K562 (cell line): ENCODE results near the gene LMBR1L. TPM values are rescaled to one million over a fixed set of nuclear protein-coding genes. Genes with fewer than 3 reads are reported as not detected.

ENCODE experiments used
- ARID4B ChIP-seq: sonication (generic); formaldehyde crosslinking; IDR thresholded peaks from 2 replicates; pipeline ENCODE4 v1.8.0; 2022; ENCODE audit warnings: mild to moderate bottlenecking, missing genetic modification reagents
- FOS ChIP-seq: IDR thresholded peaks from 3 replicates; pipeline ENCODE4 v1.6.1; 2011; ENCODE audit not compliant: insufficient read length; ENCODE audit errors: extremely low read depth
- SIX5 ChIP-seq, 2 experiments: IDR thresholded peaks; 2 replicates each; pipeline ENCODE4 v1.6.1; 2011; ENCODE audit warnings: low read length in 2 of 2, borderline replicate concordance in 1 of 2, low read depth in 1 of 2, mild to moderate bottlenecking in 1 of 2, moderate library complexity in 1 of 2; ENCODE audit not compliant: insufficient read depth in 1 of 2
- SREBF2 ChIP-seq: sonication (generic); formaldehyde crosslinking; IDR thresholded peaks from 2 replicates; pipeline ENCODE4 v1.4.0; 2020; ENCODE audit warnings: mild to moderate bottlenecking, missing genetic modification reagents
- THAP7 ChIP-seq: fragments of 250-450 bp; sonication (Bioruptor Pico); IDR thresholded peaks from 2 replicates; pipeline ENCODE4 v1.5.0; 2021
- U2AF1 ChIP-seq: fragments of 200-400 bp; formaldehyde crosslinking; optimal IDR thresholded peaks from 2 replicates; pipeline ENCODE3; 2017; ENCODE audit warnings: mild to moderate bottlenecking, low read depth, low read length, moderate library complexity
- XRCC4 ChIP-seq: IDR thresholded peaks from one replicate; pipeline ENCODE4 v1.6.1; 2011; ENCODE audit not compliant: insufficient read depth, insufficient read length; ENCODE audit errors: extremely low read depth
- XRCC5 ChIP-seq: fragments of 200-400 bp; formaldehyde crosslinking; IDR thresholded peaks from 2 replicates; pipeline ENCODE4 v1.6.1; 2017; ENCODE audit warnings: low read depth, mild to moderate bottlenecking, low read length
- ZMIZ1 ChIP-seq, 2 experiments: fragments of 150-350 bp in 1 of 2; IDR thresholded peaks; 2 replicates each; pipeline ENCODE4 v1.6.1; 2012 to 2016; ENCODE audit warnings: low read depth in 2 of 2, low read length in 2 of 2, mild to moderate bottlenecking in 1 of 2, moderate library complexity in 1 of 2
- ZNF347 ChIP-seq: fragments of 450-650 bp; formaldehyde crosslinking; IDR thresholded peaks from 2 replicates; pipeline ENCODE4 v1.4.0; 2020; ENCODE audit warnings: low read depth, mild to moderate bottlenecking, moderate library complexity
- ZNF740 ChIP-seq, 3 experiments: fragments of 200-800 bp in 1 of 3; sonication (Bioruptor generic) in 1 of 3; sonication (generic) in 1 of 3; formaldehyde crosslinking in 1 of 3; IDR thresholded peaks; 2 replicates each; pipeline versions ENCODE4 v1.6.1 to v1.8.0; 2016 to 2022; ENCODE audit warnings: mild to moderate bottlenecking in 2 of 3, missing compliant biosample characterization in 2 of 3, missing genetic modification characterization in 2 of 3, missing genetic modification reagents in 1 of 3
- ZNF785 ChIP-seq: fragments of 250-450 bp; sonication (Bioruptor Pico); IDR thresholded peaks from 2 replicates; pipeline ENCODE4 v1.4.0; 2020; ENCODE audit warnings: mild to moderate bottlenecking
- ZNF830 ChIP-seq: fragments of 250-450 bp; sonication (Bioruptor Pico); IDR thresholded peaks from 2 replicates; pipeline ENCODE4 v1.5.0; 2021; ENCODE audit warnings: mild to moderate bottlenecking
- polyA plus RNA-seq, 8 experiments: library from polyadenylated mRNA; depleted of rRNA in 4 of 8; stranded (reverse) in 5 of 8; unstranded in 3 of 8; fragments of >200 nt; fragmentation: Nextera tagmentation in 2 of 8; fragmentation: Illumina TruSeq in 1 of 8; extraction: Ambion mirVana in 2 of 8; extraction: Trizol in 1 of 8; gene quantifications; 2 replicates each; pipeline versions ENCODE4 v1.2.1 to v1.2.3, GENCODE V29; 2011 to 2014; ENCODE audit warnings: inconsistent platforms in 1 of 8, missing spikeins in 1 of 8
- total RNA-seq, 7 experiments: library from RNA; depleted of rRNA in 6 of 7; stranded (reverse); fragments of >200 nt in 6 of 7; fragmentation: Illumina TruSeq in 2 of 7; extraction: Trizol in 2 of 7; gene quantifications; 2 replicates each; pipeline versions ENCODE4 v1.2.1 to v1.2.3, GENCODE V29; 2011 to 2021; ENCODE audit warnings: low replicate concordance in 1 of 7

LMBR1L gene
- total and polyA plus RNA-seq, 9 of the 15 experiments (the other 6 are each of a cell fraction or from before 2014, with no cell fraction given) = 2.5 to 57.0 (median 31.1) TPM

- TF ChIP-seq ARID4B (CRISPR knock-in tag) (peak; percentile 27; the same call in 1 of the 2 replicates), SIX5 (IDR thresholded peaks at IDR 0.05; ENCODE audit: borderline replicate concordance in 1 of 2, insufficient read depth in 1 of 2, low read depth in 1 of 2, low read length in 2 of 2) (no peak), U2AF1 (no peak), FOS (no peak), THAP7 (CRISPR knock-in tag) (peak; percentile 17; the same call in 1 of the 2 replicates), XRCC5 (peak; percentile 56; the same call in 1 of the 2 replicates), ZMIZ1 (IDR thresholded peaks at IDR 0.05; ENCODE audit: low read depth in 2 of 2, low read length in 2 of 2) (peak in 1 of 2 experiments; percentile 88; a peak in 2 of 4 replicates), ZNF740 (CRISPR knock-in tag; IDR thresholded peaks at IDR 0.05) (no peak), ZNF740 (tag; IDR thresholded peaks at IDR 0.05) (no peak), XRCC4 (no peak), ZNF347 (CRISPR knock-in tag) (no peak), ZNF785 (CRISPR knock-in tag) (no peak), ZNF830 (CRISPR knock-in tag) (no peak), SREBF2 (no peak)
These were observed 20.6 kb upstream of the LMBR1L start, which contains the start of gene TUBA1B (continued) for GRCh38 chr12:49131051-49131893.
